Tibial nerve (tissue), 4 donors: Measurements from ENCODE around the gene GRM8. TPM values are rescaled to one million over a fixed set of nuclear protein-coding genes. Genes with fewer than 3 reads are reported as not detected.

Experiments used
- DNase-seq, 2 donors: peaks; one replicate each; pipeline ENCODE4 v3.0.0-alpha.2; 2019; ENCODE audit warnings: low spot score in 2 of 2
- H3K27ac ChIP-seq, 4 donors: fragments of 200-600 bp; sonication (generic) in 3 of 4; one replicate each; pipeline ENCODE4 v1.5.1; 2017 to 2019; ENCODE audit warnings: mild to moderate bottlenecking in 1 of 4
- H3K27me3 ChIP-seq, 2 donors: fragments of 200-600 bp; sonication (generic) in 1 of 2; one replicate each; pipeline versions ENCODE4 v1.5.1 to v1.6.0; 2017 to 2019
- H3K36me3 ChIP-seq, 3 donors: fragments of 200-600 bp; sonication (generic); one replicate each; pipeline ENCODE4 v1.5.1; 2018 to 2019
- H3K4me1 ChIP-seq, 4 donors: fragments of 200-600 bp; sonication (generic) in 3 of 4; one replicate each; pipeline ENCODE4 v1.5.1; 2017 to 2019
- H3K4me3 ChIP-seq, 4 donors: fragments of 200-600 bp; sonication (generic) in 3 of 4; one replicate each; pipeline ENCODE4 v1.5.1; 2017 to 2019; ENCODE audit warnings: mild to moderate bottlenecking in 1 of 4, moderate library complexity in 1 of 4
- H3K9me3 ChIP-seq, 4 donors: fragments of 200-600 bp; sonication (generic) in 3 of 4; one replicate each; pipeline ENCODE4 v1.5.1; 2017 to 2019
- EP300 ChIP-seq, 2 donors: sonication (generic); formaldehyde crosslinking; IDR thresholded peaks; one replicate each; pipeline ENCODE4 v1.6.1; 2017; ENCODE audit warnings: antibody characterized with exemption in 2 of 2, mild to moderate bottlenecking in 1 of 2
- POLR2A ChIP-seq, 2 donors: fragments of 450-650 bp; IDR thresholded peaks; one replicate each; pipeline ENCODE4 v1.6.1; 2017; ENCODE audit warnings: antibody characterized with exemption in 2 of 2, mild to moderate bottlenecking in 2 of 2, moderate library complexity in 2 of 2
- WGBS, 2 donors: methylation state at CpG; one replicate each; pipeline ENCODE4 v1.1.5; 2018; 5-methylcytosine and 5-hydroxymethylcytosine counted together
- total RNA-seq, 4 donors: library from RNA; depleted of rRNA; stranded (reverse); fragments of >200 nt; gene quantifications; one replicate each; pipeline ENCODE4 v1.1.0, GENCODE V29; 2016
- TF ChIP-seq, protein P1 (sequence below), 5 experiments: fragments of 200-600 bp in 3 of 5; fragments of 450-650 bp in 2 of 5; sonication (generic) in 3 of 5; IDR thresholded peaks; one replicate each; pipeline ENCODE4 v1.5.1; 2016 to 2019; ENCODE audit warnings: antibody characterized with exemption in 5 of 5, mild to moderate bottlenecking in 3 of 5, moderate library complexity in 2 of 5

The GRM8 gene
- total RNA-seq, 4 donors from 2014 or later: 0.59 to 1.5 (median 1.1) TPM

DNA sequence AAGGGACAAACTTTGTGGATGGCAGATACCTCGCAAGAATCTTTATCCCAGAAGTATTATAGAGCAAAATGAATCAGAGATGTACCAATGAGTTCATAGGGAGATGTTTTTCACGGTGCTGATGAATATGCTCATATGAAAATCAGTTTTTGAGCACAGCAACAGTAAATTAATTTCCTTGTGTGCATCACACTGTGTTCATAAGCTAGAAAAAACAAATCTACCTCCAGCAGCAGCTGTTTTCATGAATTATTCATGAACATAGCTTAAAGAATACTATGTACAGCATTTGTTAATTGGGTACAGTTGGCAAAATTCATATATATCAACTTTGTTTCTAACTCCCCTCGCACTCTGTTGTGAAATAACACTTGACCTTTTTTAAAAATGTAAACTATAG is 809.8 kb downstream of the GRM8 start:
- DNase-seq: no peak
- H3K27ac ChIP-seq: no peak overlapping the region
- WGBS, 2 donors: 77 to 84% methylated on average over 3 of the region's 3 CpGs
- no peaks in the 10 kb centered on the region for H3K4me1 ChIP-seq
- TF ChIP-seq, protein P1, sequence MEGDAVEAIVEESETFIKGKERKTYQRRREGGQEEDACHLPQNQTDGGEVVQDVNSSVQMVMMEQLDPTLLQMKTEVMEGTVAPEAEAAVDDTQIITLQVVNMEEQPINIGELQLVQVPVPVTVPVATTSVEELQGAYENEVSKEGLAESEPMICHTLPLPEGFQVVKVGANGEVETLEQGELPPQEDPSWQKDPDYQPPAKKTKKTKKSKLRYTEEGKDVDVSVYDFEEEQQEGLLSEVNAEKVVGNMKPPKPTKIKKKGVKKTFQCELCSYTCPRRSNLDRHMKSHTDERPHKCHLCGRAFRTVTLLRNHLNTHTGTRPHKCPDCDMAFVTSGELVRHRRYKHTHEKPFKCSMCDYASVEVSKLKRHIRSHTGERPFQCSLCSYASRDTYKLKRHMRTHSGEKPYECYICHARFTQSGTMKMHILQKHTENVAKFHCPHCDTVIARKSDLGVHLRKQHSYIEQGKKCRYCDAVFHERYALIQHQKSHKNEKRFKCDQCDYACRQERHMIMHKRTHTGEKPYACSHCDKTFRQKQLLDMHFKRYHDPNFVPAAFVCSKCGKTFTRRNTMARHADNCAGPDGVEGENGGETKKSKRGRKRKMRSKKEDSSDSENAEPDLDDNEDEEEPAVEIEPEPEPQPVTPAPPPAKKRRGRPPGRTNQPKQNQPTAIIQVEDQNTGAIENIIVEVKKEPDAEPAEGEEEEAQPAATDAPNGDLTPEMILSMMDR (IDR thresholded peaks at IDR 0.05): no peak
- no peak for TF ChIP-seq POLR2A (IDR thresholded peaks at IDR 0.05)
- TF ChIP-seq EP300 (IDR thresholded peaks at IDR 0.05): no peak
- no peaks in the 10 kb centered on the region for H3K27me3 ChIP-seq
- H3K9me3 ChIP-seq: no peaks in the 10 kb centered on the region
- H3K4me3 ChIP-seq: no peak overlapping the region
- no peaks in the 10 kb centered on the region for H3K36me3 ChIP-seq

DNA sequence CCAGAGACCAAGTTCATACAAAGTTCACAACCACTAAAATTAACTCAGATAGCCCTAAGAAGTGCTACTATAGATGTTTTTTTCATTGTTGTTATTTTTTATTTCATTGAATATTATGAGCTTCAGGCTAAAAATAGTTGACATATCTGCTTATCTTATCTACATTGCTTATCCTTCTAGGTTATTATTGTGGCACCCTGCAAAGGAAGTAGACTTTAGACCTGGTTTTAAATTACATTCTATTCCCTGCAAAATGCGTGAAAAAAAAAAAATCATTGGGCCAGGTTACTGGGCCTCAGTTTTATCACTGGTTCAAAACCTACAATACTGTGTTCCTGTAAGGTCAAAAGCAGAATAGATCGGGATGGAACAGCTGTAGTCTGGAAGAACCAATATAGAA is 811.0 kb downstream of the GRM8 start:
- no peaks in the 10 kb centered on the region for H3K27me3 ChIP-seq
- no peaks in the 10 kb centered on the region for H3K4me1 ChIP-seq
- TF ChIP-seq, protein P1 (IDR thresholded peaks at IDR 0.05): no peak
- TF ChIP-seq EP300 (IDR thresholded peaks at IDR 0.05) (no peak), POLR2A (IDR thresholded peaks at IDR 0.05) (no peak)
- 87 to 91% methylated on average over 2 of the region's 2 CpGs for WGBS, 2 donors
- no peaks in the 10 kb centered on the region for H3K36me3 ChIP-seq
- H3K4me3 ChIP-seq: no peak overlapping the region
- no peak for DNase-seq
- H3K27ac ChIP-seq: no peak overlapping the region
- no peaks in the 10 kb centered on the region for H3K9me3 ChIP-seq

DNA sequence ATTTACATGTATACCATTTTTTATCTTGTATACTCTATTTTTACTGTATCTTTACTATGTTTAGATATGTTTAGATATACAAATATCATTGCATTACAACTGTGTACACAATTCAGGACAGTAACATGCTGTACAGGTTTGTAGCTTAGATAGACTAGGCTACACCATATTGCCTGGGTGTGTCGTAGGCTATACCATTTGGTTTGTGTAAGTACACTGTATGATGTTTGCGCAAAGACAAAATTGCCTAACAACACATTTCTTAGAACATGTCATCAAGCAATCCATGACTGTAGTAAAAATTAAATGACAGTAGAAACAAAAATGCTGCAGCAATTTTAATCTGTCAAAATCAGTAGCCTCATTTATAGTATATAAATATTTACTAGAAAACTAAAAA is 812.2 kb downstream of the GRM8 start:
- DNase-seq: no peak
- Histone ChIP-seq H3K4me1 (no peaks in the 10 kb centered on the region), H3K9me3 (no peaks in the 10 kb centered on the region), H3K27ac (no peak overlapping the region), H3K4me3 (no peak overlapping the region), H3K27me3 (no peaks in the 10 kb centered on the region), H3K36me3 (no peaks in the 10 kb centered on the region)
- WGBS, 2 donors: 74 to 91% methylated on average over 2 of the region's 2 CpGs
- TF ChIP-seq EP300 (IDR thresholded peaks at IDR 0.05) (no peak), POLR2A (IDR thresholded peaks at IDR 0.05) (no peak)
- TF ChIP-seq, protein P1 (IDR thresholded peaks at IDR 0.05): no peak

DNA sequence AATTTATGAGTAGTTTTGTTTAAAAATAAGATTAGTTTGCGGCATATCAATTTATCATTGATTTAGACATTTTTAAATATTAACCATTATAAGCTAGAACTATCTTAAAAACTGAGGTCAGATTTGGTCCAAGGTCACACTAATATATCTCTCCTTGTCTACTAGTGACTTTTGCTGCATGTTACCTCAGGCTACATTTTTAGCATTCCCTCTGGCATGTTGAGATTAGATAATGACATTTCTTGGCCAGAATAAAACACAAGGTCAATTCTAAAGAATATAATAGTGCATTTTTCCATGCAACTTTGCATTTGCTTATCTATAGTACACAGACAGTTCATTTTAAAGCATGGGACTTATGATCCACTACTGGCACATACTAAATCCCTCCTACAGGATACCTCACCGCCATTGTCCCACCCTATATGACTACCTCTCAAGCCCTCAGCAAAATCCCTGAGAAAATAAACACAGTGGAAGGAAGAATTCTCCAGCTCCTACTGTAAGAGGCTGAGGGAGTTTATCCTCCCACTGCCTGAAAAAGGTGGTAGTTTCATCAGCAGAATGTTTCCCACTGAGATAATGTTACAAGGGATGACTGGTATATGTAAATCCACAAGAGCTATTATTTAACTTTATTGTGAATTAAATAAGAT is 816.4 kb downstream of the GRM8 start:
- no peak overlapping the region for H3K4me3 ChIP-seq
- H3K27ac ChIP-seq: no peak overlapping the region
- WGBS, 2 donors: 78 to 84% methylated on average over 2 of the region's 2 CpGs
- no peaks in the 10 kb centered on the region for H3K9me3 ChIP-seq
- H3K36me3 ChIP-seq: no peaks in the 10 kb centered on the region
- no peak for TF ChIP-seq EP300 (IDR thresholded peaks at IDR 0.05)
- TF ChIP-seq POLR2A (IDR thresholded peaks at IDR 0.05): no peak
- TF ChIP-seq, protein P1 (IDR thresholded peaks at IDR 0.05): no peak
- no peak for DNase-seq
- H3K27me3 ChIP-seq: no peaks in the 10 kb centered on the region
- no peaks in the 10 kb centered on the region for H3K4me1 ChIP-seq

DNA sequence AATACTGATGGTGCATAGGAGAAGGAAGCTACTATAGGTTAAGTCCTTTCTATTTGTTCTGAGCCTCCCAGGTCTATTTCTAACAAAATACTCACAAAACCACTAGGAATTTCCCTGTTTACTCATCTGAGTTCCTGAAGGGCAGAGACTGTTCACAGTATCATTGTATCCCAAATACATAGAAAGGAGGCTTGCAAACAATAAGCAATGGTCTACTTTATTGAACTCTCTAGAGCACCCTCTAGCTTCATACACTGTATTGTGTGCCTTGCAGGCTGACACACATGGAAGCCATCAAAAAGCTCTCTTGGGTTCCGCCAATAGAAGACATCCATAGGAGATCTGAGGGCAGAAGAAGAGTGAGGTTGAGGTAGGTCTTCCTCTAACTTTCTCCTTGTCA is 826.1 kb downstream of the GRM8 start:
- H3K9me3 ChIP-seq: no peaks in the 10 kb centered on the region
- H3K4me3 ChIP-seq: no peak overlapping the region
- no peak for DNase-seq
- H3K27me3 ChIP-seq: no peaks in the 10 kb centered on the region
- TF ChIP-seq, protein P1 (IDR thresholded peaks at IDR 0.05): no peak
- TF ChIP-seq EP300 (IDR thresholded peaks at IDR 0.05): no peak
- TF ChIP-seq POLR2A (IDR thresholded peaks at IDR 0.05): no peak
- H3K36me3 ChIP-seq: no peaks in the 10 kb centered on the region
- H3K4me1 ChIP-seq: no peaks in the 10 kb centered on the region
- WGBS, 2 donors: 83% methylated on average over 1 of the region's 1 CpG
- H3K27ac ChIP-seq: no peak overlapping the region
